ENCODE results near the gene PDXK. TPM values are rescaled to one million over a fixed set of nuclear protein-coding genes. Genes with fewer than 3 reads are reported as not detected.

Gene PDXK
- total and polyA plus RNA-seq, 2 donors (not counting 3 experiments of a cell fraction or from before 2014, with no cell fraction given): 44.2 to 59.1 TPM

DNA sequence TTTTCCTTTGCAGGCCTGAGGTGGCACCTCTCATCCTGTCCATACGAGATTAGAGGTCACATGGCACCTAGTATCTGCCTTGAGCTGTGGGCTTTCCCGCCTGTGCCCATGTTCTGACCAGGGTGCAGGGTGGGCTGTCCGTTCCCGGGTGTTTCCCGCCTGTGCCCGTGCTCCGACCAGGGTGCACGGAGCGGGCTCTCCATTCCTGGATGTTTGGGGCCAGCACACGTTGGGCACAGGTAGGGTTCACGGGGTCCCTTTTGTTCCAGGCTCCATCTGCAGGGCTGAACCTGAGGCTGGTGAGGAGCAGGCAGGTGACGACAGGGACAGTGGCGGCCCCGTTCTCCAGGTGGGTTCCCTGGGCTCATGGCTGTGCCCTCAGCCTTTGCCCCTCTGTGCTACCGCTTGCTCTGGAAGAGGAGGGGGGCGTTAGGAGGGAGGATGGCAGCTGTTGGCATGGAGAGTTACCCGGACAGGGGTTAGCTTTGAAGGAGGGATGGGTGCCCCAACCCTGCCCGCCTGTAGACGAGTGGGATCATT, 80.4 kb downstream of the PDXK start:
- TF ChIP-seq POLR2A (IDR thresholded peaks at IDR 0.05; ENCODE audit: low read depth, low read length): no peak
- H3K9me3 ChIP-seq (replicated peaks; ENCODE audit: control insufficient read depth, insufficient read depth, low read length): no peaks in the 10 kb centered on the region
- dilution Hi-C loops (cut with MboI; ENCODE audit: extremely low pct_ligation_motif_present, low sequenced_read_pairs): no loop called here
- H3K27ac ChIP-seq (ENCODE audit: insufficient read depth, low read depth, low read length): no peak overlapping the region
- CTCF ChIA-PET: interaction anchor here (1.2 kb wide), 1 partner anchor 176 kb away, joined by 4 read pairs; no protein-coding TSS in a partner anchor
- no peaks in the 10 kb centered on the region for H3K9me1 ChIP-seq (replicated peaks; ENCODE audit: control insufficient read depth, extremely low read depth, insufficient read depth, low read length)
- DNase-seq (ENCODE audit: low read depth, low spot score): no peak
- POLR2A ChIA-PET: no interaction called here
- no peaks in the 10 kb centered on the region for H4K20me1 ChIP-seq (replicated peaks; ENCODE audit: control insufficient read depth, extremely low read depth, insufficient read depth, low read length)
- BruUV-seq (replicated peaks): no TSS peak
- no peaks in the 10 kb centered on the region for H3K4me1 ChIP-seq (ENCODE audit: control insufficient read depth, extremely low read depth, insufficient read depth, low read length)
- H3K27me3 ChIP-seq (ENCODE audit: control insufficient read depth in 2 of 2, insufficient read depth in 2 of 2, low read length in 2 of 2): no peaks in the 10 kb centered on the region
- H3K9ac ChIP-seq (replicated peaks; ENCODE audit: extremely low read depth, insufficient read depth, low read length): no peak overlapping the region
- H3K4me2 ChIP-seq (ENCODE audit: insufficient read depth, low read length): no peak overlapping the region
- H3K79me2 ChIP-seq (ENCODE audit: control insufficient read depth, insufficient read depth, low read length): peaks cover 4% of the 10 kb centered on the region
- intact Hi-C loops (cut with micrococcal nuclease): no loop called here
- H2AFZ ChIP-seq (ENCODE audit: low read depth, low read length): no peak overlapping the region
- peaks cover 13 to 67% of the 10 kb centered on the region in 2 experiments for H3K36me3 ChIP-seq (ENCODE audit: control insufficient read depth in 2 of 2, extremely low read depth in 1 of 2, insufficient read depth in 2 of 2, low read length in 2 of 2)
- no peak for FAIRE-seq
- no peak overlapping the region for H3K4me3 ChIP-seq (replicated peaks in 1 of 3; ENCODE audit: insufficient read depth in 1 of 3, low read depth in 1 of 3, low read length in 3 of 3)

DNA sequence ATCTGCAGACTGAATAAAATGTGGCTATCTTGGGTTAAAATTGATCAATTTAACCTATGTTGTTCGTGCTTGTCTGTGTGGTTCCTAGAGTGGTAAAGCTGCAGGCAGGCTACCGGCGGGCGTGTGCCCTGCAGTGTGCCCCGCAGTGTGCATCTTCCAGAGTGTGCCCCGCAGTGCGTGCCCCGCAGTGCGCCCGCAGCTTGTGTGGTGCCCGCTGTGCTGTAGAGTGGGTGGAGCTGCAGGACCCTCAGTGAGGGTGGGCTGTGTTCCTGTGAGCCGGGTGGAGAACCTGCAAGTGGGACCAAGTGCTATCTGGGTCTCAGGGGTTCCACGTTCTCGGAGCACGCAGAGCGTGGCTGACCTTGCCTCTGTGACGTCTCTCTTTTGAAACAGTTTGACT, 81.2 kb downstream of the PDXK start:
- Histone ChIP-seq H3K79me2 (ENCODE audit: control insufficient read depth, insufficient read depth, low read length) (no peaks in the 10 kb centered on the region), H3K9me1 (replicated peaks; ENCODE audit: control insufficient read depth, extremely low read depth, insufficient read depth, low read length) (no peaks in the 10 kb centered on the region), H3K4me3 (replicated peaks in 1 of 3; ENCODE audit: insufficient read depth in 1 of 3, low read depth in 1 of 3, low read length in 3 of 3) (no peak overlapping the region), H3K9me3 (replicated peaks; ENCODE audit: control insufficient read depth, insufficient read depth, low read length) (no peaks in the 10 kb centered on the region), H3K9ac (replicated peaks; ENCODE audit: extremely low read depth, insufficient read depth, low read length) (no peak overlapping the region), H3K27ac (ENCODE audit: insufficient read depth, low read depth, low read length) (no peak overlapping the region), H2AFZ (ENCODE audit: low read depth, low read length) (no peak overlapping the region), H3K36me3 (ENCODE audit: control insufficient read depth in 2 of 2, extremely low read depth in 1 of 2, insufficient read depth in 2 of 2, low read length in 2 of 2) (peaks cover 10 to 64% of the 10 kb centered on the region in 2 experiments), H3K27me3 (ENCODE audit: control insufficient read depth in 2 of 2, insufficient read depth in 2 of 2, low read length in 2 of 2) (no peaks in the 10 kb centered on the region), H3K4me1 (ENCODE audit: control insufficient read depth, extremely low read depth, insufficient read depth, low read length) (no peaks in the 10 kb centered on the region), H3K4me2 (ENCODE audit: insufficient read depth, low read length) (no peak overlapping the region), H4K20me1 (replicated peaks; ENCODE audit: control insufficient read depth, extremely low read depth, insufficient read depth, low read length) (no peaks in the 10 kb centered on the region)
- FAIRE-seq (no peak), DNase-seq (ENCODE audit: low read depth, low spot score) (no peak)
- BruUV-seq (replicated peaks): no TSS peak
- TF ChIP-seq POLR2AphosphoS5 (IDR thresholded peaks at IDR 0.05; ENCODE audit: insufficient read depth, low read depth, low read length) (no peak), EZH2 (IDR thresholded peaks at IDR 0.05; ENCODE audit: borderline replicate concordance, low read depth, low read length, severe bottlenecking) (no peak), MYC (IDR thresholded peaks at IDR 0.05; ENCODE audit: low read depth, low read length) (no peak), POLR2A (IDR thresholded peaks at IDR 0.05; ENCODE audit: low read depth, low read length) (no peak), GATA2 (IDR thresholded peaks at IDR 0.05; ENCODE audit: insufficient read depth, insufficient read length, low read depth, low read length) (no peak), FOS (IDR thresholded peaks at IDR 0.05; ENCODE audit: borderline replicate concordance, insufficient read depth, low read length) (no peak), JUN (IDR thresholded peaks at IDR 0.05; ENCODE audit: borderline replicate concordance, insufficient read depth, insufficient read length, low read depth) (no peak)
- TF ChIP-seq, protein P1, sequence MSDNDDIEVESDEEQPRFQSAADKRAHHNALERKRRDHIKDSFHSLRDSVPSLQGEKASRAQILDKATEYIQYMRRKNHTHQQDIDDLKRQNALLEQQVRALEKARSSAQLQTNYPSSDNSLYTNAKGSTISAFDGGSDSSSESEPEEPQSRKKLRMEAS (IDR thresholded peaks at IDR 0.05; ENCODE audit: insufficient read depth, insufficient read length): no peak
- TF ChIP-seq, protein P2, sequence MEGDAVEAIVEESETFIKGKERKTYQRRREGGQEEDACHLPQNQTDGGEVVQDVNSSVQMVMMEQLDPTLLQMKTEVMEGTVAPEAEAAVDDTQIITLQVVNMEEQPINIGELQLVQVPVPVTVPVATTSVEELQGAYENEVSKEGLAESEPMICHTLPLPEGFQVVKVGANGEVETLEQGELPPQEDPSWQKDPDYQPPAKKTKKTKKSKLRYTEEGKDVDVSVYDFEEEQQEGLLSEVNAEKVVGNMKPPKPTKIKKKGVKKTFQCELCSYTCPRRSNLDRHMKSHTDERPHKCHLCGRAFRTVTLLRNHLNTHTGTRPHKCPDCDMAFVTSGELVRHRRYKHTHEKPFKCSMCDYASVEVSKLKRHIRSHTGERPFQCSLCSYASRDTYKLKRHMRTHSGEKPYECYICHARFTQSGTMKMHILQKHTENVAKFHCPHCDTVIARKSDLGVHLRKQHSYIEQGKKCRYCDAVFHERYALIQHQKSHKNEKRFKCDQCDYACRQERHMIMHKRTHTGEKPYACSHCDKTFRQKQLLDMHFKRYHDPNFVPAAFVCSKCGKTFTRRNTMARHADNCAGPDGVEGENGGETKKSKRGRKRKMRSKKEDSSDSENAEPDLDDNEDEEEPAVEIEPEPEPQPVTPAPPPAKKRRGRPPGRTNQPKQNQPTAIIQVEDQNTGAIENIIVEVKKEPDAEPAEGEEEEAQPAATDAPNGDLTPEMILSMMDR (IDR thresholded peaks at IDR 0.05; ENCODE audit: extremely low read depth in 1 of 2, insufficient read depth in 1 of 2, low read depth in 1 of 2, low read length in 2 of 2): no peak
- CTCF ChIA-PET: interaction anchor here (1.8 kb wide), 1 partner anchor 10 kb away, joined by 4 read pairs; the partner anchor contains the start of gene RRP1
- dilution Hi-C loops (cut with MboI; ENCODE audit: extremely low pct_ligation_motif_present, low sequenced_read_pairs): no loop called here
- POLR2A ChIA-PET: no interaction called here
- intact Hi-C loops (cut with micrococcal nuclease): no loop called here

Data from endothelial cell of umbilical vein (primary cell).